GM12875 (cell line): ENCODE data around the gene EAF1.
"Not testable (repeated sequence)": the region's sequence is repeated elsewhere in the genome, so short reads cannot be mapped to it uniquely, and the experiment has no call there.

Source experiments
- H3K4me3 ChIP-seq: one replicate; pipeline ENCODE4 v1.5.1; 2011; ENCODE audit warnings: low read depth, low read length, control low read depth
- CTCF ChIP-seq: IDR thresholded peaks from 2 replicates; pipeline ENCODE4 v1.5.1; 2011; ENCODE audit warnings: low read depth, mild to moderate bottlenecking, control low read depth, inconsistent platforms, low read length, moderate library complexity, borderline replicate concordance; ENCODE audit not compliant: insufficient read depth

The EAF1 gene

GRCh38 chr3:15409774-15410173 lies 17.6 kb upstream of the EAF1 start:
- no peak overlapping the region for H3K4me3 ChIP-seq
- TF ChIP-seq CTCF, result no peak

GRCh38 chr3:15410966-15411365 lies 16.4 kb upstream of the EAF1 start:
- not testable (repeated sequence) for H3K4me3 ChIP-seq

DNA sequence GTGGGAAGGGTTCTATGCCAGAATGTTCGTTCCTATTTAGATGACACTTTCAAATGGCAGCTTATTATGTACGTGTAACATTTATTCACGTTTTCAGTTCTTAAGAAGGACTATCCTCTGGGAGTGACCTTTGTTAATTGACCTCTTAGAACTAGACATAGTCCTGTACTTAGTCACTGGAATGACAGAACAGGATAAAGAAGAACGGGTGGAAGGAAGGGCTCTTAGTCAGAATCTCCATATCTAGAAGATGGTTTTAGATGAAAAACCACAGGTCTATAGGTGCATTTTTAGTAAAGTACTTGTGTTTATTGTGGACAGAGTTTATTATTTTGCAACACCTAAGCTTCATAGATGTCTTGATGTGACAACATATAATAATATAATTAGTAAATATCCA lies 6.5 kb upstream of the EAF1 start:
- TF ChIP-seq CTCF, result no peak
- no peak overlapping the region for H3K4me3 ChIP-seq

DNA sequence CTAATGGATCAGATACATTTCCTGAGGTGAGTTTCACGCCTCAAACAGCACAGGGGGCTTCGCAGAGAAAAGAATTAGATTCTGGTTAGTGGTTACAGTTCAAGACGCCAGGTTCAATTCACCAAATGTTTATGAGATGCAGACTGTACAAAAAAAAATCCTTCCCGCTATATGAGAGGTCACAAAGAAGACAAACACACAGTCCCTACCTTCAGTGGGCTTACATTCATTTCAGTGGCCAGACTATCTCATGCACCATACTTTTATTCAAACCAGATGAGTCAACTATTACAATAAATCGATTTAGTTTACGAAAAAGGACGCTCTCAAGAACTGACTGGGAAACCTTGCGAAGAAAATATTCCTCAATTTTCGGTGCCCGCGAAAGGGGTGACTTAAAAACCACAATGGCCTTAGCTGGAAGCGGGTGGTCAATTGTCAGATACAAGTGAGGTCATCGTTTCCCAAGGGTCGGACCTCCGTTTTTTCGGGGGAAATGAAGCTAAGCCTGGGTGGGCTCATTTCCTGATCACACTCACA lies 749 bp upstream of the EAF1 start:
- peak overlapping the region; percentile 84 for H3K4me3 ChIP-seq
- no peak for TF ChIP-seq CTCF

- no peak for TF ChIP-seq CTCF
- H3K4me3 ChIP-seq, result peak overlapping the region; percentile 84
Measured at GRCh38 chr3:15427981-15428380, 583 bp downstream of the EAF1 start.

DNA sequence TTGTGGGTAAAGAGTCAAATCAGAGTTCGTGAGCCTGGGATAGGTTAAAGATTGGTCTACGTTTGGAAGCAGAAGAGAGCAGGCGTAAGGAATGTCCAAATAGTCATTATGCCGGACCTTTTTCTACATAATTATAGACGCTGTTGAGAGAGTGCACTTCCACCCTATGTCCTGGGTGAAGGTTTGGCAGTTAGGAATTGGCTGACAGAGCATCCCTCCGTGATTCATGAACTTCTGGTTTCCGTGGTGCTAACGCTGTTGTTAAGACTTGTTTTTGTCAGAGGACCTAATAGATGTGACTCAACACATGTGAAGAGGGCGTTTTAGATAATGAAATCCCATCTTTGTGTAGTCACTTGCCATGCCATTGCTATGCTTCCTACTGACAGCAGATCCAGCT lies 1.1 kb downstream of the EAF1 start:
- peak overlapping the region; percentile 84 for H3K4me3 ChIP-seq
- no peak for TF ChIP-seq CTCF

GRCh38 chr3:15429080-15429479 lies 1.7 kb downstream of the EAF1 start:
- no peak for TF ChIP-seq CTCF
- peak overlapping the region; percentile 17 for H3K4me3 ChIP-seq

- TF ChIP-seq CTCF, result no peak
Measured at GRCh38 chr3:15430624-15431023, 3.2 kb downstream of the EAF1 start.

More at GRCh38 chr3:15430624-15431023, 3.2 kb downstream of the EAF1 start:
- H3K4me3 ChIP-seq, result no peak overlapping the region
